Upper lobe of left lung (tissue), 4 donors: Measurements from ENCODE around the gene PLVAP.

ENCODE experiments used
- CTCF ChIP-seq, 6 experiments: fragments of 450-650 bp in 4 of 6; fragments of 200-600 bp in 2 of 6; sonication (generic) in 2 of 6; IDR thresholded peaks; one replicate each; pipeline ENCODE4 v1.5.1; 2016 to 2019; ENCODE audit warnings: antibody characterized with exemption in 6 of 6
- EP300 ChIP-seq, 4 donors: sonication (generic); formaldehyde crosslinking; IDR thresholded peaks; one replicate each; pipeline ENCODE4 v1.5.1; 2017; ENCODE audit warnings: antibody characterized with exemption in 4 of 4, control low read depth in 2 of 4
- POLR2A ChIP-seq, 4 donors: fragments of 450-650 bp; IDR thresholded peaks; one replicate each; pipeline ENCODE4 v1.5.1; 2016 to 2017; ENCODE audit warnings: antibody characterized with exemption in 4 of 4, mild to moderate bottlenecking in 2 of 4
- POLR2AphosphoS5 ChIP-seq, 2 donors: sonication (generic); formaldehyde crosslinking; IDR thresholded peaks; one replicate each; pipeline ENCODE4 v1.5.1; 2017; ENCODE audit warnings: antibody characterized with exemption in 2 of 2

DNA sequence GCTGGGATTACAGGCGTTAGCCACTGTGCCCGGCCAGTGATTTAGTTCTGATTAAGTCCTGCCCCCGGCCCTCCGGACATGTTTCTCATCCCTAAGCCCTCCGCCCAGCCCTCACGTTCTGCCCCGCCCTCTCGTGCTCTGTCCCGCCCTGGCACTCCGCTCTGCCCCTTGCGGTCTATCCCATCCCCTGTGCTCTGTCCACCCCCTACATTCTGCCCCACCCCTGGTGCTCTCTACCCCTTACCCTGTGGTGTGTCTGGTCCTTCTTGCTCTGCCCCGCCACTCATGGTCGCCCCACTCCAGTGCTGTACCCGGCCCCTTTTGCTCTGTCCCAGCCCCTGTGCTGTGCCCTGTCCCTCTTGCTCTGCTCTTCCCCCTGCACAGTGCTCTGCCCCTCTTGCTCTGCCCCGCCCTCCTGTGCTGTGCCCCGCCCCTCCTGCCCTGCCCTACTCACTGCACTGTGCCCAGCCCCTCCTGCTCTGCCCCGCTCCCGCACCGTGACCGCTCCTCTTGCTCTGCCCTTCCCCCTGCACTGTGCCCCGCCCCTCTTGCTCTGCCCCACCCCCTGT, 36.8 kb downstream of the PLVAP start:
- TF ChIP-seq EP300 (IDR thresholded peaks at IDR 0.05) = no peak
- no peak for TF ChIP-seq CTCF (IDR thresholded peaks at IDR 0.05)
- no peak for TF ChIP-seq POLR2AphosphoS5 (IDR thresholded peaks at IDR 0.05)
- TF ChIP-seq POLR2A (IDR thresholded peaks at IDR 0.05) = no peak
